ENCODE results near the gene EIF4G1.

EIF4G1 gene

GRCh38 chr3:184382326-184383032, 68.1 kb downstream of the EIF4G1 start:
- TF ChIP-seq CTCF (conservative IDR thresholded peaks at IDR 0.05; ENCODE audit: low read depth, low read length): no peak
- no peak for DNase-seq (ENCODE audit: low read depth)
- H3K4me3 ChIP-seq (ENCODE audit: low read length): no peak overlapping the region

GRCh38 chr3:184383033-184383740, 68.8 kb downstream of the EIF4G1 start:
- no peak overlapping the region for H3K4me3 ChIP-seq (ENCODE audit: low read length)
- no peak for DNase-seq (ENCODE audit: low read depth)
- TF ChIP-seq CTCF (conservative IDR thresholded peaks at IDR 0.05; ENCODE audit: low read depth, low read length): no peak

- H3K4me3 ChIP-seq (ENCODE audit: low read length): no peak overlapping the region
- no peak for DNase-seq (ENCODE audit: low read depth)
- no peak for TF ChIP-seq CTCF (conservative IDR thresholded peaks at IDR 0.05; ENCODE audit: low read depth, low read length)
Observed at GRCh38 chr3:184384342-184384741, 69.9 kb downstream of the EIF4G1 start.

Data from retinal pigment epithelial cell (primary cell).